GM19025 (cell line): Measurements from ENCODE around the gene HOXA5.

Source experiments
- ATAC-seq: cut with Tn5 transposase; IDR thresholded peaks from one replicate; pipeline ENCODE4 v1.9.1; 2021; ENCODE audit warnings: mild to moderate bottlenecking, low read depth, moderate library complexity; ENCODE audit not compliant: unreplicated experiment

Gene HOXA5

DNA sequence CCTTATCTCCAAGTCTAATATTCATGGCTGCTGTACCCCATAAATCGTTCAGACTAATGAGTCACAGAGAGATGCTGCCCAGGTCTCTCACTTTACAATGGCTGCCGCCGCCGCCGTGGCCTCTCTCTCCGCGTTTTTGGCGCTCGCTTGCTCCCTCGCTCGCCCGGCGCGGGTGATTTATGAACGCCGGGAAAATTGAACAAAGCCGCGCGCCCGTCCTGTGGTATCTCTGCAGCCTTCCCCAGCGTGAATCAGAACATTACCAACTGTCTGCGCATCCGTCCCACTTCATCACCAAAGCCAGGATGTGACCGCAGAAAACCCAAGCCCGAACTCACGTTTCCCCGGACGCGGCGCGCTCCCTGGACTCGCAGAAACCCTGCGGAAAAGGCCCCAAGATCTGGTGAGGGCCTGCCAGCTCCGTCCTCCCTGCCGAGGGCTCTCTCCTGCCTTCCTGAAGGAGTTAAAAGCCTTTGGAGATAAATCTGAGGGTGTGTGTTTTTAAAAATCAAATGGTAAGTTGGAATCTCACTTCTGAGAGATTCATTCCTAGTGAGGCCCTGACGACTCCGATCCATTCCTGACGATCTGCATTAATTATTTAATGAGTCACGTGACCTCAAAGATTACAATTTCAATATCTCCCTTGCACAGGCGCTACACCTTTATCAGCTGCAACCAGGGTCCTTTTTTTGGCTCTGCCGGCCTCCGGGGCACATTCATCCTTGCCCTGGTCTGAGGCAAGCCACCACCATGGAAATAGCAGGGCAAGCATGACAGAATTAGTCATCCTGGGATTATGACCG is 19.2 kb downstream of the HOXA5 start:
- ATAC-seq, result no peak

DNA sequence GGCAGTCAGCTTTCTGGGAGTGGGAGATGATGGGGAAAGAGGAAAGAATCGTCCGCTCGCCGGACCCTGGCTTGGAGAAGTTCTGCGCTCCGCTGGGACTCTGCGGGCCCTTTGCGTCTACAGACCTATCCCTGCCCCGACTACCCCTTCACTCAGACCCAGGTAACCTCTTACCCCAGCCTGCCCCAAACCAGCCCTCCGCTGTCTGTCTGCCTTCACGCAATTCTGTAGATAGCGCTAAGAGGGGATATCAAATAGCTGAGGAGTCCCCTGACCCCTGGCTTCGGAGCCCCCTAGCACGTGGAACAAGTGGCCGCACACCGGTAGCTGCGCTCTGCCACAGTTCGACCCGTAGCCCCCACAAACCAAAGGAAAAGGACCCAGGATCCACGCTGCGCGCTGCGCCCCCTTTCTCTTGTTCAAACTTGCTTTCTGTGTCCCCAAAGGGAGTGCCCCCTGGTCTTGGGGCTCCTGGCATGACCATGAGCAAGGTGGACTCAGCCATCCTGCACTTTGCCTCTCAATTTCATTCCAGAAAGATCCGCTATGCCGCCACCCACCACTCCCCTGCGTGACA is 19.9 kb downstream of the HOXA5 start:
- no peak for ATAC-seq

GRCh38 chr7:27123007-27123476 is 20.4 kb downstream of the HOXA5 start:
- ATAC-seq, result no peak

DNA sequence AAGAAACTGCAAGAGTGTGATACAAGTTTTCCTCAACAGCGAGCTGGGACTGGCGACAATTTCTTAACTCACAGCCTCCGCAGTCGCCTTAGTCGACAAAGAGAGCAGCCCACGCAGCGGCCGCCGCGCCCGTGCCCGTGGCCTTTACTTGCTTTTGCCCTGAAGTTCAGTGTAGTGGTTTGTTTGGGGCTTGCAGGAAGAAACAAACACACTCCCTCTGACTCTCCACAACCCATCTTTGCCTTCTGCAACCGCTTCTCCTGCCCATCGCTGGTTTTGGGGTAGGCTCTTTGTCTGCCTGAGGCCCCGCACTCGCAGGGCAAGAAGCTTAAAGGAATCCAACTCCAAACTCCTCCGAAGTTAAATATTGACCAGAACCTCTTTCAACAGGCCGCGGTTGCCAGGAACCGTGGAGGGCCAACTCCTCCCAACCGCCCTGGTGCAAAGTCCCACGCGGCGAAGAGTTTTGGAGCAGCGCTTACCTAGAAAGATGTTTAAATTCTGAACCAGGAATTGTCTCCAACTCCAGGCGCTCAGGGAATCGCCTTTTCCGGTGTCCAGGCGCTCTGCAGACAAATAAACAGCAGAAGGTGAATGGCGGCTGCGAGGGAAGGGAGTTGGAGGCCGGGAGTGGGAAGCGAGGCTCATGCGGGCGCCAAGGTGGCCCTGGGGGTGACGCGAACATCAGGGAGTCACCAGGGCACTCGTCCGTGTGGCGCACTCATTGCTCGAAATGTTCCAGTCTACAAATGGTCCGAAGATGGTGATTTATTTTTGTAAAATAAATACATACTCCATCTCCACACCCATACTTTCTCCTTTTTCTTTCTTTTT is 21.2 kb downstream of the HOXA5 start:
- ATAC-seq, result no peak

- no peak for ATAC-seq
Observed at GRCh38 chr7:27121684-27122076, 21.8 kb downstream of the HOXA5 start.

DNA sequence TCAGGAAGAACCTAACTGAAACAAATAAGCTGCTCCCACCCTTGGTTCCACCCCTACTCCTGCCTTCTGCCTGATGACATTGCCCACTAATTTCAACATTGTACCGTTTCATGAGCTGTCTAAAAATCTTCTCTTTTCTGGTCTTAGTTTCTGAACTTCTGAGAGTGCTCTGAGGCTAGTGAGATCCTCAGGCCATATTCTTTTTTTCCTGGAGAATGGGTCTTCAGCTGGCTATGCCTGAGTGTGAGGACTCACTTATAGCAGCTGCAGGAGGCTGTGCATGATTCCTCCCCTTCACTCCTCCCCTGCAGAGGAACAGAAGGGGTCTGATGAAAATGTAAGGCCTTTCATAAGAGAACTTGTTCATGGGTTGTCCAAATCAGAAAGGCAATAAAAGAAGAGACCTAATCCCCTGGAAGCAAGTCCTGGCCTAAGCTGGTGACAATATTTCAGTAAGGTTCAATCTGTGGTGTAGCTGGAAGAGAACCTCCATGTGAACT is 24.0 kb downstream of the HOXA5 start:
- ATAC-seq, result no peak

DNA sequence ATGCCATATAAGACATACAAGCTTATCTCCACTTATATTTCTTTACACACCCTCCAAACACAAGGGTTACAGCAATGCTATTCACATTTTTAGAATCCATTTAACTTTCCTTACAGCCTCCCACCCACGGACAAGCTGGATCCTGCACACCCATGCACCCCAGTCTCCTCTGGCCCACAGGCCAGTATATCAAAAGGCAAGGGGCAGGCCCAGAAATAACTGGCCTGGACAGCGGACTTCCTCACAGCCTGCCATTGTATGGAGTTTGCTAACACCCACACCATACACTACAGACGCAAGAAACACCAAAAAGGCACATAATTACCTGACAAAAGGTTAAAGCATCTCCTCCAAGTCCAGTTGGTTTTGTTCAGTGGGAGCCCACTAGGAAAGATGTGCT is 24.9 kb downstream of the HOXA5 start:
- no peak for ATAC-seq

GRCh38 chr7:27117887-27118491 is 25.5 kb downstream of the HOXA5 start:
- no peak for ATAC-seq

DNA sequence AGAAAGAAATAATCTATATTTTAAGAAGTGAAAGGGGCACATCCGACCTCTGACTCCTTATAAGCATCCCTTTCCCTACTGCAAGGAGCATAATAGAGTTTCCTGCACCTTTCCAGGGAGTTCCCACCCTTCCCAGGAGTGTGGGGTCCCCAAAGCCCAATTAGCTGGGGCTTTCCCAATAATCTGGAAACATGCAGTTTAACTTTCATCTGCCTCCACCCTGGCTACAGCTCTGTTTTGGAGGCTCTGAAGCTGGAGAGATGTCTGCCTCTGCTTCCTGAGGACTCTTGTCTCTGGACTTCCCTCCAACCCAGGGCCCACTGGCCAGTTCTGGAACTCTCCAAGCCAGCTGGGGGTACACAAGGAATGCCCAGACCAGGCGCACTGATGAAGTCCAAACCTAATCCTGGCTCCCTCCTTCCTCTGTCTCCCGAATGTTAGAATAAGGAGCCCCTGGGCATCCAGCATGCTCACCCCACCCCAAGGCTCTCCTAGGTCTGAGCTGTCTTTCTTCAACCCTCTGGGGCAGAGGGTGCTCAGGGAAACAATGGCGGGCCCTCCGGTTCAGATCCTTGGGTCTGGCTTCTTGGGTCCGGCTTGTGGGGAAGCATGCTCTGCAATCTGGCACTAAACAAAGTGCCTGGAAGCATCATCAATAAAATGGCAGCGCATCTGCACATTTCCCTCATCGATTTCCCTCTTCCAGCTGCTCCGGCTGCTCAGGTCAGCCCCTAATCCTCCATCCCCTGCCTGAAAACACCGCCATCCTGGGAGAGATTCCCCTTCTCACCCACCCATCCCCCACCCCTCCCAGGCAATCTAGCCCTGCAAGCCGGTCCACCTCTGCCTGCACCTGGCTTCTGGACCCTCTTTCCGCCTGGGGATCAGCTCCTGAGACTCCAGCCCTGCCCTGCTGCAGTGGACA is 26.3 kb downstream of the HOXA5 start:
- no peak for ATAC-seq

GRCh38 chr7:27116031-27116961 is 27.2 kb downstream of the HOXA5 start:
- no peak for ATAC-seq

- ATAC-seq, result no peak
Observed at GRCh38 chr7:27115221-27116026, 28.1 kb downstream of the HOXA5 start.

DNA sequence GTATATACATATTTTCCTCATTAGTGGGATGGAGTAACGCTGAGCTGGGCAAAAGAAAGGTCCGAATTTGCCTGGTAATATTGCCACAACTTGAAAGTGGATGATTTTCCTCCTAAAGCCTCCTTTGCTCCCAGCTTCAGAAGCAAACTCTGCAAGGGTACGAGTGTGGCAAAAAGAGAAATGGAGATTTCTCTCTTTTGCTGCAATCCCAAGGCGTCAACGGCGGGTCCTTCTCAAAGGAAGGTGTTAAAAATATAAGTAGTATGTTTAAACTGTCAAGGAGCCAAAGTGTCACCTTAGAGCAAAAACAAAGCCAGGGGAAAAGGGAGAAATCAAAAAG is 28.6 kb downstream of the HOXA5 start:
- no peak for ATAC-seq

GRCh38 chr7:27113991-27114769 is 29.3 kb downstream of the HOXA5 start:
- no peak for ATAC-seq

DNA sequence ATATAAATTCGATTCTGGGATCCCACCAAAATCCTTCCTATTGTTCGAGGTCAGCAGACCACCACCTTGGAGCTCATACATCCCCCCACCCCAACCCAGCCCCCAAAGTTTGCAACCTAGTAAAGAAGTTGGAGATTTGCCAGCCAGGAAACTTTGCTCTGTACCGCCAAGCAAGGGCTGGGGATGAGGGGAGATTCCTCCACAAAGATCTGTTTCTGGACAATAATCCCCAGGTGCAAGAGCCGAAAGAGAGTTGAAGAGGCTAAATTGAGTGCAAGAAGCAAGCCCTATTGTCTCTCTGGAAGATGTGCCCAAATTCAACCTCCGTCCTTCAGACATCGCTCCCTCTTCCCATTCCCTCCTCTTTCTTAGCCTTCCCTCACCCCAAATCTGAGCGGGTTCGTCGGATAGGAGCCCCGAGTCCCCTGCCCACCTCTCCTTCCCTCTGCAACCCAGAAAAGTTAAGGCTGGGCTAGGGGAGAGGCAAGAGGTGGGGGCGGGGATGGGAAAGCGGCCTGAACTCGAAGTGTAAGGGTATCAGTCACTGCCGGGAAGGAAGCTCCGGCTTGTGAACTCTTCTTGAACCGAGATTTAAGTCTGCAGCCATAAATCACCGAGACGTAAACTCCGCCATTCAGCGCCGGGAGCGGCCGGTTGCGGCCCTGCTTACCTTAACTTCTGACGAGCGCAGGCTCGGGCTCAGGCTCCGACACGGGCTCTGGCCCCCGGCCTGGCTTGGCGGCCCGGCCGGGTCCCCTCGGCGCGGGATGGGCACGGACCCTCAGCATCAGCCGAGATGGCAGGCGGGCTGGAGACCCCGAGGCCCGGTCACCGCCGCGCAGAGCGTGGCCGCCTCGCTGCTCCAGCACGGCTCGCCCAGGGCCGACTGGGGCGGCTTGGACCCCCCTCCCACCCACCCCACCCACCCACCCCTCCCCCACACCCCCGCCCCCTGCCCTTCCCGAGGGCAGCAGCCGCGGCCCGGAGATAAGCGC is 30.2 kb downstream of the HOXA5 start:
- ATAC-seq, result no peak

- ATAC-seq, result no peak
Observed at GRCh38 chr7:27112361-27112760, 31.1 kb downstream of the HOXA5 start.

- ATAC-seq, result no peak
Observed at GRCh38 chr7:27111751-27112277, 31.7 kb downstream of the HOXA5 start.
